NT2/D1 (cell line): ENCODE results near the gene RAP1GAP2.

Source experiments
- DNase-seq: peaks from one replicate; pipeline ENCODE4 v3.0.0-alpha.2; 2011; ENCODE audit warnings: low read depth, low spot score
- H3K27me3 ChIP-seq: 2 replicates; pipeline ENCODE4 v1.6.0; 2011; ENCODE audit warnings: mild to moderate bottlenecking; ENCODE audit not compliant: insufficient read length, insufficient read depth
- H3K36me3 ChIP-seq: 2 replicates; pipeline ENCODE4 v1.6.1; 2011; ENCODE audit warnings: mild to moderate bottlenecking, low read length, mixed read lengths; ENCODE audit not compliant: insufficient read depth, insufficient read length
- H3K4me1 ChIP-seq: 2 replicates; pipeline ENCODE4 v1.5.1; 2011; ENCODE audit not compliant: insufficient read depth, insufficient read length
- H3K4me3 ChIP-seq: 2 replicates; pipeline ENCODE4 v1.5.1; 2011; ENCODE audit warnings: low read depth; ENCODE audit not compliant: insufficient read length
- H3K9ac ChIP-seq: 2 replicates; pipeline ENCODE4 v1.6.0; 2011; ENCODE audit warnings: low read depth; ENCODE audit not compliant: insufficient read length
- H3K9me3 ChIP-seq: 2 replicates; pipeline ENCODE4 v1.5.1; 2011; ENCODE audit warnings: mild to moderate bottlenecking, low read length; ENCODE audit not compliant: insufficient read depth
- SUZ12 ChIP-seq: IDR thresholded peaks from 2 replicates; pipeline ENCODE4 v1.6.1; 2011; ENCODE audit not compliant: insufficient read length, insufficient read depth; ENCODE audit errors: extremely low read depth
- YY1 ChIP-seq: IDR thresholded peaks from 2 replicates; pipeline ENCODE4 v1.6.1; 2011; ENCODE audit not compliant: insufficient read length, insufficient read depth
- ZNF274 ChIP-seq: IDR thresholded peaks from 2 replicates; pipeline ENCODE4 v1.6.1; 2011; ENCODE audit warnings: mild to moderate bottlenecking, low read depth, low read length

The RAP1GAP2 gene

DNA sequence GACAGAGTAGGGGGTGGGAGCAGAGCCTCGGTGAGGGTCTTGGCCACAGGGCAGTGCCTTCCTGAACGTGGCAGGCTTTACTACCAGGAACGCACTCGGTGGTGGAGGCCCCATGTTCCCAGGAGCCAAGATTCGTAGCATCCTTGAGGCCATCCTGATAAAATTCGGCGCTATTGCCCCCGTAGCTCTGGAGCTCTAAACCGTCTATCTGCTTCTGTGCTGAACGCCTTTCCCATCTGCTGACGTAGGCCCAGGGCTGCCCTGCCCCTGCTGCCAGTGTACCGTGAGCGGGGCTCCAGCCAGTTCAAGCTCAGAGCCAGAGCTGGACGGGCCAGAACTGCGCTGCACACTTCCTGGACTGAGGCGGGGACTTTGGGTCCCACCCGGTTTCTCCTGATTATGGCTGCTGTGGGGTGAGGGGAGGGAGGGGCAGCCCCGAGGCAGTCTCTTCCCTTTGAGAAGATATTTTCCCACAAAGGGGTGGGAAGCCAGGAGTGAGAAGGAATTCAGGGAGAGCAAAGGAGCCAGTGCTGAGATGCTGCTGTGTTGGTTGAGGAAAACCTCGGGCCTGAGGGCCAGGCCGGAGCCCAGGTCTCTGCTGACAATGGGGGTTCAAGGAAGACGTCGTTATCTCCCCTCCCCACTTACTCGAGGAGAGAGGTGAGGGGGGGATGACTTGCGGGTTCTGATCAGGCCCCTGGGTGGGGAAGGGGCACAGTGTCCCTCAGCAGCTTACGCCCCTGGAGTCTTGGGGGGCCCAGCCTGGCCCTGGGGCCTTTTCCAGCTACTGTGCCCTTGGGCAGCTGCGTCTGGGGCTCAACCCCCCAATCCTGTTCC lies 237.7 kb downstream of the RAP1GAP2 start:
- Histone ChIP-seq H3K9me3 (no peaks in the 10 kb centered on the region), H3K4me3 (no peak overlapping the region), H3K36me3 (peaks cover 29% of the 10 kb centered on the region), H3K27me3 (no peaks in the 10 kb centered on the region), H3K9ac (no peak overlapping the region), H3K4me1 (no peaks in the 10 kb centered on the region)
- TF ChIP-seq SUZ12 (no peak), ZNF274 (no peak), YY1 (no peak)
- no peak for DNase-seq

DNA sequence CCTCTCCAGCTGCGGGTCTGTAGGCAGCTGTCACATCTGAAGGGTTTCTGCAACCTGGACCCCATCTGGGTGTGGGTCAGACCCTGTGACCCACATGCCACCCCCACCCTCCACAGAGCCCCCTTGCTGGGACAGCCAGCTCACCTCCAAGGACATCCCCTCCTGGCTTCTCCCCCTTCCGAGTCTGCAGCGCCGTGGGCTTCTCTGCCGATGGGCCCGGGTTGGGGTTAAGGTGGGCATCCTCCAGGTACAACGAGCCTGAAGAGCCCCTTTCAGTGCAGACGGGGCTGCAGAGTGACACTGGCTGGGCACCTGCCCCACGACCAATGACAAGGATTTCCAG lies 238.3 kb downstream of the RAP1GAP2 start:
- Histone ChIP-seq H3K27me3 (no peaks in the 10 kb centered on the region), H3K9ac (no peak overlapping the region), H3K36me3 (peaks cover 23% of the 10 kb centered on the region), H3K4me3 (no peak overlapping the region), H3K4me1 (no peaks in the 10 kb centered on the region), H3K9me3 (no peaks in the 10 kb centered on the region)
- no peak for DNase-seq
- TF ChIP-seq SUZ12 (no peak), YY1 (no peak), ZNF274 (no peak)

DNA sequence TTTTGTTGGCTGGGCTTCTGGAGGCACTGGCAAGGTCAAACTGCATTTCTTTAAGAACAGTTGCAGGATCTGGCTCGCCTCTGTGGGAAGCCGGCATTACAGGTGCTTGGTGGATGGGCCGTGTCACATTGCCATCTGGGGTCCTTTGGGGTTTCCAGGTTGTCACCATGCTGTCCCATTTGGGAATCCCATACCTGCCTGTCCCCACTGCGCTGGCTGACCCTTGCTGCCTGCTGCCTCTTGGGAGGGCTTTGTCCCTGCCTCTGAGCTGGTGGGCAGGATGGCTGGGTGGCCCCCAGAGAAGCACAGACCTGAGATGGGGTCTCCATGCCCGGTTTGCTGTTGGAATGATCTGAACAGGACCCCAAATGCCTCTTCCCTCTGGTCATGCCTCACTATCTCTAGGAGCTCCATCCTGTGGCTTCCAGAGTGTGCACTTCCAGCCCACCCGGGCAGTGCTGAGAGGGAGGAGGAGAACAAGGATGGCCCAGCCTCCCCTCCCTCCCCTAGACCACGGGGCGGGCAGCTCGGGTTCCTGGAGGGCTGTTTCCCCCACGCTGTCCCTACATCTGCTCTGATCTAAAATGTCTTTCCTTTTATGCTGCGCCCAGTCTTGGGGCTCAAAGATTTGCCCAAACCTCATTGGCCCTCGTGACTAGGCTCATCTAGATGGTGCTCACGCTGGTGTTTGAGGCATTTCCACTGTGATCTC lies 239.2 kb downstream of the RAP1GAP2 start:
- H3K9me3 ChIP-seq: no peaks in the 10 kb centered on the region
- DNase-seq: no peak
- no peaks in the 10 kb centered on the region for H3K27me3 ChIP-seq
- TF ChIP-seq ZNF274 (no peak), SUZ12 (no peak), YY1 (no peak)
- no peak overlapping the region for H3K4me3 ChIP-seq
- no peak overlapping the region for H3K9ac ChIP-seq
- H3K4me1 ChIP-seq: no peaks in the 10 kb centered on the region
- H3K36me3 ChIP-seq: peaks cover 20% of the 10 kb centered on the region

DNA sequence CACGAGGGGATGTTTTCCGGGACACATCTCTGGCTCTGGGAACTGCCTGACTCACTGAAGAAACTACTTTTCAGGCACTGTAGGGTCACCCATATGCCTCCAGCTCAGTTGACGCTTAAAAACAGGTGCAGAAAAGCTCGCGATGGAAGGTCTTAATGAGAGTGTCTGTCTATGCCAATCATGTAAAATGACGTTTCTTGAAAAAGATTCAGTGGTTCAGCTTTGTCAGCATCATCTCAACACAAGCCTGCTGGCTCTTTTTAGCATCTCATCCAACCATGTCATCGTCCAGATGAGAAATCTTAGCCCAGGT lies 239.7 kb downstream of the RAP1GAP2 start:
- Histone ChIP-seq H3K9ac (no peak overlapping the region), H3K27me3 (no peaks in the 10 kb centered on the region), H3K4me1 (no peaks in the 10 kb centered on the region), H3K9me3 (no peaks in the 10 kb centered on the region), H3K4me3 (no peak overlapping the region), H3K36me3 (peaks cover 16% of the 10 kb centered on the region)
- TF ChIP-seq YY1: no peak
- no peak for TF ChIP-seq SUZ12
- DNase-seq: no peak

DNA sequence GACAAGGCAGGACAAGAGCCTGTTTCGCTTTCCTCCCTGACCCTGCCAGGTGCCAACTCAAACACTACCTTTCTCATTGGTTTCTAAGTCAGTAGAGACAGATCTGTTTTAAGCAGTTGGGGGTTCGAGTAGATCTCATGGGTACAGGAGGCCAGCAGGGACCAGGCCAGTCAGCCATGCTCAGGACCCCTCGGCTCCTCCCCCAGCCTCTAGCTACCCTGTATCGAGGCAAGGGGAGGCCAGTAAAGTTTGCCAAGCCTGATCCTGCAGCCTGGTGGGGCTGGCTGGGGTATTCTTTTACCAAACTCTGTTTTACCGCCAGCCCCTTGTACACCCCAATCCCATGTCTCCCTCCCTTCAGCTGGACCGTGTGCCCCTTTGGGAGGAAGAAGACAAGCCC lies 240.6 kb downstream of the RAP1GAP2 start:
- H3K4me1 ChIP-seq: no peaks in the 10 kb centered on the region
- no peaks in the 10 kb centered on the region for H3K27me3 ChIP-seq
- no peak overlapping the region for H3K9ac ChIP-seq
- no peak overlapping the region for H3K4me3 ChIP-seq
- TF ChIP-seq SUZ12: no peak
- no peak for TF ChIP-seq YY1
- no peak for TF ChIP-seq ZNF274
- H3K36me3 ChIP-seq: peaks cover 15% of the 10 kb centered on the region
- no peaks in the 10 kb centered on the region for H3K9me3 ChIP-seq
- no peak for DNase-seq

DNA sequence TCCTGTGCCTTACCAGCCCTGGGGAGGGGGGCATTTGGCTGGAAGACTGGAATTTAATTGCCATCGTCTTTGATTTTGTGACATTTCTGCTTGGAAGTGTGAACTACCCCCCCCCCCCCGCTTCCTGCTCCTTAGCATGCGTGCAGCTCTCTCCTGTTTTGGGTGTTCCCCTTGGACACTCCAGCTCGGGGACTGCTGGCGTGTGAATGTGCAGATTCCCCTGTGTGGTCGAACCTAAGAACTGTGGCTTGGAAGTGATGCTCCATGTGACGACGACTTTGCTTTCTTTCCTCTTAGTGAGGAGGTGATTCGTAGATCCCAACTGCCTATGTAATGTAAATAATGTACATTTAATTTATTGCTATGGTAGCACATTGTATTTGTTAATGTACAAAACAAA lies 241.0 kb downstream of the RAP1GAP2 start:
- no peak for DNase-seq
- Histone ChIP-seq H3K9ac (no peak overlapping the region), H3K36me3 (peaks cover 15% of the 10 kb centered on the region), H3K27me3 (no peaks in the 10 kb centered on the region), H3K4me1 (no peaks in the 10 kb centered on the region), H3K4me3 (no peak overlapping the region), H3K9me3 (no peaks in the 10 kb centered on the region)
- TF ChIP-seq SUZ12: no peak
- no peak for TF ChIP-seq YY1
- no peak for TF ChIP-seq ZNF274

DNA sequence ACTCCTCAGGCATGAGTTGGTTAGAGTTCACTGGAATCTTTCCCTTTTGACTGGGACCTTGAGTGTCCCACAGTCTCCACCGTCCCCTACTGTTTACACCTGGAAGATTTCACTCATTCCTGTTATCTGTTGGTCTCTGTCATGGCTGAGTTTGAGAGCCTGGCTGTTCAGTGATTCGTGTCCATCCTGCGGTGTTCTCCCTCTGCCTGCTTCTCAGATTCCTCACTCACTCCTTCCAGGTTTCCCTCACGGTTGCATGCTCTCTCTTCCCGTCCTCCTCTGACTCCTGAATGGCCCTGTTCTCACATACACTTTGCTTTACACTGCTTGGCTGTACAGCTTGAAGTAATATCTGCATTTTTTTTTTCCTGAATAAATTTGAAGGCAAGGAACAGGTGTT lies 242.7 kb downstream of the RAP1GAP2 start:
- TF ChIP-seq ZNF274: no peak
- TF ChIP-seq SUZ12: no peak
- H3K36me3 ChIP-seq: peaks cover 10% of the 10 kb centered on the region
- H3K4me1 ChIP-seq: no peaks in the 10 kb centered on the region
- H3K27me3 ChIP-seq: no peaks in the 10 kb centered on the region
- no peak for DNase-seq
- no peak overlapping the region for H3K9ac ChIP-seq
- H3K4me3 ChIP-seq: no peak overlapping the region
- peaks cover 10% of the 10 kb centered on the region; the same call in 1 of the 2 replicates for H3K9me3 ChIP-seq
